UCSD-AML1 (cell line): Measurements from ENCODE around the gene DOCK7.

Source experiments
- DNase-seq: peaks from one replicate; lab custom pipeline; 2025; ENCODE audit not compliant: unreplicated experiment; lab: John Stamatoyannopoulos, UW

The DOCK7 gene

DNA sequence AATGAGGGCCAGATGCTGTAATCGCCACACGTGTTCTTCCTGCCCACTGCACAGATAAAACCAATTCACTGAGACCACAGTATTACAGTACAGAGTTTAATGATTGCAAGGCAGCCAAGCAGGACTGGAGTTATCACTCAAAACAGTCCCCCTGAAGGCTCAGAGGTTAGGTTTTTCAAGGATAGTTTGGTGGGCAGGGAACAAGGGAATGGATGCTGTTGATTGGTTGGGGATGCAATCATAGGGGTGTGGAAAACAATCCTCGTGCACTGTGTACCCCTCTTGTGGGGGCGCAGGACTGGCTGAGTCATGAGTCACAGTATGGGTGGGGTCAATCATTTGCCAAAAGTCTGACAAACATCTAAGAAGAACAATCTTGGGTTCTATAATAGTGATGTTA is 263.8 kb downstream of the DOCK7 start:
- no peak for DNase-seq

- DNase-seq: no peak
These were observed 264.5 kb downstream of the DOCK7 start for GRCh38 chr1:62423580-62424242.

GRCh38 chr1:62420214-62420613 is 268.0 kb downstream of the DOCK7 start:
- no peak for DNase-seq

GRCh38 chr1:62417351-62417999 is 270.7 kb downstream of the DOCK7 start:
- no peak for DNase-seq

DNA sequence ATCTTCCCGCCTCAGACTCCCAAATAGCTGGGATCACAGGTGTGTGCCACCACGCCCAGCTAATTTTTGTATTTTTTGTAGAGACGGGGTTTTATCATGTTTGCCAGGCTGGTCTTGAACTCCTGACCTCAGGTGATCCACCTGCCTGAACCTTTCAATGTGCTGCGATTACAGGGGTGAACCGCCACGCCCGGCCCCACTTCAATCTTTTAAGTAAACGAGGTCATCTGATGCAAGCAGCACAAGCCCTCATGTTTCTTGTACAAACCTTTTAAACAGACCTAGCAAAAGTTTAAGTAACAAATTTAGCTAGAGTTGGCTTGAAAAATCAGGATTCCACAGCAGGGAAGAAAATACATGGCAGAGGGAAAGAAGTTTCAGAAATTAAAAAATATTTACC is 272.5 kb downstream of the DOCK7 start:
- no peak for DNase-seq

DNA sequence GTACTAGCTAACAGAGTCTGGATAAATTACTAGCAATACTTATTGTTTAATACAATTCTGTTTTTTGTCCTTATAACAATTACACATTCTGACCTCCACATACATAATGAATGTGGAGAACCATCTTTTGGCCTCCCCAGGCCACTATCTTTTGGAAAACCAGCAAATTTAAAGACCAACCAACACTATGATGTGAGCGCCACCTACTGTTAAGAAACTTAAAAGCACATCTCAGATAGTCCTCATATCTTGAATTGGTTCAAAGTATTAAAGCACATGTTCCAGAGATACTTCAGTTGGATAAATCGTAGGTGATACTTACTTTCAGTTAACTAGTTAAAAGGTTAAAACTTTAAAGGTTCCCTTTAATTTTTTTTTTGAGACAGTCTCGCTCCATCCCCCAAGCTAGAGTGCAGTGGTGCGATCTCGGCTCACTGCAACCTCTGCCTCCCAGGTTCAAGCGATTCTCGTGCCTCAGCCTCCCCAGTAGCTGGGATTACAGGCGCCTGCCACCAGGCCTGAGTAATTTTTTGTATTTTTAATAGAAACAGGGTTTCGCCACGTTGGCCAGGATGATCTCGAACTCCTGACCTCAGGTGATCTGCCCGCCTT is 280.7 kb downstream of the DOCK7 start:
- DNase-seq: no peak

DNA sequence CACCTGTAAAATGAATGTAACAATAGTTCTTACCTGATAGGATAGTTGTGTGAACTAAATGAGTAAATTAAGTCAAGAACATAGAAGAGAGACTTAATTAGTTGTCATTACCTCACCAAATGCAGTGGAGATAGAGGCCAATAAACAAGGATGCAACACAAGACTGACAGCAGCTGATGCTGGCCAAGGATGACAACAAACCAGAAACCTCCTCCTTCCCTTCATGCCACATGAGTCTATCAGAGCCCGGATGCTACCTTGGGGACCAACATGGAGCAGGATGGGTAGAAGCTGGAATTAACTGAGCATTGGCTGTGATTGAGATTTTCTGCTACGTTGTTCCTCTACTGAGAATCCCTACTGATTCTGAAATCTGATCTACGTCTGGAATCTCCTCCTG is 281.6 kb downstream of the DOCK7 start:
- DNase-seq: no peak

GRCh38 chr1:62405247-62405646 is 282.9 kb downstream of the DOCK7 start:
- no peak for DNase-seq
